CD4-positive, alpha-beta T cell (primary cell): Measurements from ENCODE around the gene HCAR2. TPM values are rescaled to one million over a fixed set of nuclear protein-coding genes. Genes with fewer than 3 reads are reported as not detected.
"Not testable (repeated sequence)": the region's sequence is repeated elsewhere in the genome, so short reads cannot be mapped to it uniquely, and the experiment has no call there.

Experiments
- ATAC-seq: fragments of 200-7000 bp; cut with Tn5 transposase; one replicate; pipeline ENCODE4 v1.10.0; 2022; ENCODE audit warnings: mild to moderate bottlenecking; ENCODE audit not compliant: poor library complexity
- CTCF ChIA-PET: fragments of 350-600 bp; sonication (Branson Sonifier 250); formaldehyde crosslinking; loops from one replicate; lab custom pipeline; 2021; ENCODE audit warnings: antibody characterized with exemption, inconsistent platforms; lab: Charles Lee
- POLR2A ChIA-PET: fragments of 350-600 bp; sonication (Branson Sonifier 250); formaldehyde crosslinking; loops from one replicate; lab custom pipeline; 2021; ENCODE audit warnings: antibody characterized with exemption, inconsistent platforms; lab: Charles Lee
- DNase-seq, 14 experiments: peaks; one replicate each; pipeline ENCODE4 v3.0.0-alpha.2; 2013 to 2020; ENCODE audit warnings: mixed read lengths in 2 of 14
- H3K27ac ChIP-seq, 2 donors: one replicate each; pipeline versions ENCODE4 v1.5.1 to v1.7.0; 2013; ENCODE audit warnings: low read length in 2 of 2, low read depth in 1 of 2, mild to moderate bottlenecking in 1 of 2
- H3K27me3 ChIP-seq, 2 experiments: 1 replicate in 1 of 2; 2 replicates in 1 of 2; pipeline versions ENCODE4 v1.6.1 to v1.7.0; 2013; ENCODE audit warnings: low read length in 2 of 2, control low read depth in 1 of 2, mild to moderate bottlenecking in 1 of 2, moderate library complexity in 1 of 2; ENCODE audit not compliant: insufficient read depth in 2 of 2, control insufficient read depth in 1 of 2
- H3K36me3 ChIP-seq: one replicate; pipeline ENCODE4 v1.6.1; 2013; ENCODE audit warnings: low read length, control low read depth; ENCODE audit not compliant: insufficient read depth
- H3K4me1 ChIP-seq: one replicate; pipeline ENCODE4 v1.6.1; 2013; ENCODE audit warnings: low read length, control low read depth; ENCODE audit not compliant: insufficient read depth
- H3K4me3 ChIP-seq: one replicate; pipeline ENCODE4 v1.5.1; 2013; ENCODE audit warnings: mild to moderate bottlenecking, low read length, moderate library complexity
- H3K9me3 ChIP-seq, 2 experiments: 1 replicate in 1 of 2; 2 replicates in 1 of 2; pipeline versions ENCODE4 v1.6.1 to v1.7.0; 2013; ENCODE audit warnings: low read length in 2 of 2, mild to moderate bottlenecking in 2 of 2, control low read depth in 1 of 2, moderate library complexity in 1 of 2; ENCODE audit not compliant: control insufficient read depth in 1 of 2, insufficient read depth in 1 of 2
- H3K27ac Mint-ChIP-seq: one replicate; pipeline ENCODE4 v1.8.0; 2020; ENCODE audit warnings: mixed read lengths
- H3K27me3 Mint-ChIP-seq: one replicate; pipeline ENCODE4 v1.8.0; 2021; ENCODE audit warnings: mixed read lengths
- H3K36me3 Mint-ChIP-seq: one replicate; pipeline ENCODE4 v1.8.0; 2021; ENCODE audit warnings: low read depth, mixed read lengths
- H3K4me1 Mint-ChIP-seq: one replicate; pipeline ENCODE4 v1.8.0; 2021; ENCODE audit warnings: low read depth, mixed read lengths
- H3K4me3 Mint-ChIP-seq: one replicate; pipeline ENCODE4 v1.8.0; 2020; ENCODE audit warnings: mild to moderate bottlenecking, mixed read lengths
- H3K9me3 Mint-ChIP-seq: one replicate; pipeline ENCODE4 v1.8.0; 2020; ENCODE audit warnings: mixed read lengths
- intact Hi-C, 2 experiments: fragments of 100-400 bp; cut with DNase I in 1 of 2; cut with micrococcal nuclease in 1 of 2; formaldehyde crosslinking; loops; one replicate each; pipeline versions ENCODE4 v1.15.1 to v1.9.0; 2023 to 2025; cut with DNase I, micrococcal nuclease
- total RNA-seq, 174 experiments: library from RNA in 2 of 174; stranded (reverse) in 2 of 174; gene quantifications; one replicate each; pipeline ENCODE4 v1.2.3 and lab custom pipeline; 2021 to 2026
- TF ChIP-seq, protein P1 (sequence below): fragments of 200-600 bp; IDR thresholded peaks from one replicate; pipeline ENCODE4 v1.8.0; 2022; ENCODE audit warnings: antibody characterized with exemption, mild to moderate bottlenecking

HCAR2 gene
- total RNA-seq, 2 experiments from 2014 or later, result 0.19 to 0.39 TPM

DNA sequence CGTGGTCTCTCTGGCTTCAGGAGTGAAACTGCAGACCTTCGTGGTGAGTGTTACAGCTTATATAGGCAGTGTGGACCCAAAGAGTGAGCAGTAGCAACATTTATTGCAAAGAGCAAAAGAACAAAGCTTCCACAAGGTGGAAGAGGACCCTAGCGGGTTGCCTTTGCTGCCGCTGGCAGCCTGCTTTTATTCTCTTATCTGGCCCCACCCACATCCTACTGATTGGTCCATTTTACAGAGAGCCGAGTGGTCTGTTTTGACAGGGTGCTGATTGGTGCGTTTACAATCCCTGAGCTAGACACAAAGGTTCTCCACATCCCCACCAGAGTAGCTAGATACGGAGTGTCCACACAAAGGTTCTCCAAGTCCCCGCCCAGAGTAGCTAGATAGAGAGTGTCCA is 27.1 kb downstream of the HCAR2 start:
- H3K27me3 ChIP-seq, H3K4me3 ChIP-seq, H3K27ac ChIP-seq, H3K4me1 ChIP-seq, H3K4me3 Mint-ChIP-seq, H3K9me3 ChIP-seq, CTCF ChIA-PET, DNase-seq, intact Hi-C loops, H3K4me1 Mint-ChIP-seq, H3K9me3 Mint-ChIP-seq, H3K27me3 Mint-ChIP-seq, H3K36me3 Mint-ChIP-seq, H3K27ac Mint-ChIP-seq, POLR2A ChIA-PET, H3K36me3 ChIP-seq, ATAC-seq: not testable (repeated sequence)

DNA sequence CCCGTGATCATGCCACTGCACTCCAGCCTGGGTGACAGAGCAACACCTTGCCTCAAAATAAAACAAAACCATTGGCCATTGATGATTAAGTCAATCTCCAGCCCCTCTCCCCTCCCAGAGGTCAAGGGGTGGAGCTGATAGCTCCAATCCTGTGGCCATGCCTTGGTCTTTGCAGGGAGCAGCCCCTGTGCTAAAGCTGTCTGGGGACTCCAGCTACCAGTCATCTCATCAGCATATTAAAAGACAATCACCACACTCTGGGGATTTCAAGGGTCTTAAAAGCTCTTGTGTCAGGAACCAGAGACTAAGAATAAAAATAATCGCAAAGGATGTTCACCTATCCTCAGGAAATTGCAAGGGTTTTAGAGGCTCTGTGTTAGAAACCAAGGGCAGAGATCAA is 30.6 kb downstream of the HCAR2 start:
- intact Hi-C loops, result no loop called here
- Histone ChIP-seq H3K36me3 (no peaks in the 10 kb centered on the region), H3K4me1 (no peaks in the 10 kb centered on the region), H3K9me3 (no peaks in the 10 kb centered on the region), H3K4me3 (no peak overlapping the region), H3K27ac (no peak overlapping the region), H3K27me3 (no peaks in the 10 kb centered on the region)
- no peak for ATAC-seq
- Mint-ChIP-seq H3K4me1 (no peaks in the 10 kb centered on the region), H3K27me3 (no peaks in the 10 kb centered on the region), H3K27ac (no peak overlapping the region), H3K9me3 (no peaks in the 10 kb centered on the region), H3K4me3 (no peak overlapping the region), H3K36me3 (no peaks in the 10 kb centered on the region)
- DNase-seq, result no peak
- ChIA-PET POLR2A (no interaction called here), CTCF (no interaction called here)
- TF ChIP-seq, protein P1, sequence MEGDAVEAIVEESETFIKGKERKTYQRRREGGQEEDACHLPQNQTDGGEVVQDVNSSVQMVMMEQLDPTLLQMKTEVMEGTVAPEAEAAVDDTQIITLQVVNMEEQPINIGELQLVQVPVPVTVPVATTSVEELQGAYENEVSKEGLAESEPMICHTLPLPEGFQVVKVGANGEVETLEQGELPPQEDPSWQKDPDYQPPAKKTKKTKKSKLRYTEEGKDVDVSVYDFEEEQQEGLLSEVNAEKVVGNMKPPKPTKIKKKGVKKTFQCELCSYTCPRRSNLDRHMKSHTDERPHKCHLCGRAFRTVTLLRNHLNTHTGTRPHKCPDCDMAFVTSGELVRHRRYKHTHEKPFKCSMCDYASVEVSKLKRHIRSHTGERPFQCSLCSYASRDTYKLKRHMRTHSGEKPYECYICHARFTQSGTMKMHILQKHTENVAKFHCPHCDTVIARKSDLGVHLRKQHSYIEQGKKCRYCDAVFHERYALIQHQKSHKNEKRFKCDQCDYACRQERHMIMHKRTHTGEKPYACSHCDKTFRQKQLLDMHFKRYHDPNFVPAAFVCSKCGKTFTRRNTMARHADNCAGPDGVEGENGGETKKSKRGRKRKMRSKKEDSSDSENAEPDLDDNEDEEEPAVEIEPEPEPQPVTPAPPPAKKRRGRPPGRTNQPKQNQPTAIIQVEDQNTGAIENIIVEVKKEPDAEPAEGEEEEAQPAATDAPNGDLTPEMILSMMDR, result no peak

DNA sequence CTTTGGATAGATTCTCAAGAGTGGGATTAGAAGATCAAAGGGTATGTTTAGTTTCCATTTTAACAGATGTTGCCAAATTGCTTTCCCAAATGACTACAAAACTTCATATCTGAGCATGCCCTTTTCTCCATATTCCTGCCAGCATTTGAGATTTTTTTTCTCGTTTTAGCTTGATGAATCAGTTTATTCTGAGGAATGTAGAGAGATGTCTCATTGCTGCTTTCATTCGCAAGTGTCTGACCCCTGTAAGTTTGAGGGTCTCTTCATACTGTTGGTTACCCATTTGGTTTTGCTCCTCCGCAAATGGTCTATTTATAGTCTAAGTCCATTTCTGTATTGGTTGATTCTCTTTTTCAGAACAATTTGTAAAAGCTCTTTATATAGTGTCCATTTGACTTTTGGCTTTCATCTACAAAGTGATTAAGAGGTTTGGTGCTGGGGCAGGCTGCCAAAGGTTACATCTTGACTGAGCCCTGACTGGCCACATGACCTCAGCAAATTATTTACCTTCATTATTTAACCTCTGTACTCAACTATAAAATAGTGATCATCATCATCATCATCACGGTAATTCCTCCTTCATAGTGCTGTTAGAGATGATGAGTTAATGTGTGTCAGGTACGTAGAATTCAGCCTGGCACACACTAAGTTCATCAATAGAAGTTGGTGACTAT is 33.6 kb downstream of the HCAR2 start:
- POLR2A ChIA-PET, result no interaction called here
- no peak overlapping the region for H3K4me3 Mint-ChIP-seq
- TF ChIP-seq, protein P1, result no peak
- H3K4me3 ChIP-seq, result no peak overlapping the region
- H3K4me1 ChIP-seq, result no peaks in the 10 kb centered on the region
- no peak overlapping the region for H3K27ac Mint-ChIP-seq
- intact Hi-C loops, result no loop called here
- no peaks in the 10 kb centered on the region for H3K27me3 Mint-ChIP-seq
- no peaks in the 10 kb centered on the region for H3K9me3 Mint-ChIP-seq
- CTCF ChIA-PET, result no interaction called here
- no peaks in the 10 kb centered on the region for H3K9me3 ChIP-seq
- no peaks in the 10 kb centered on the region for H3K4me1 Mint-ChIP-seq
- H3K27ac ChIP-seq, result no peak overlapping the region
- no peaks in the 10 kb centered on the region for H3K36me3 Mint-ChIP-seq
- no peaks in the 10 kb centered on the region for H3K36me3 ChIP-seq
- DNase-seq (no peak), ATAC-seq (no peak)
- no peaks in the 10 kb centered on the region for H3K27me3 ChIP-seq

DNA sequence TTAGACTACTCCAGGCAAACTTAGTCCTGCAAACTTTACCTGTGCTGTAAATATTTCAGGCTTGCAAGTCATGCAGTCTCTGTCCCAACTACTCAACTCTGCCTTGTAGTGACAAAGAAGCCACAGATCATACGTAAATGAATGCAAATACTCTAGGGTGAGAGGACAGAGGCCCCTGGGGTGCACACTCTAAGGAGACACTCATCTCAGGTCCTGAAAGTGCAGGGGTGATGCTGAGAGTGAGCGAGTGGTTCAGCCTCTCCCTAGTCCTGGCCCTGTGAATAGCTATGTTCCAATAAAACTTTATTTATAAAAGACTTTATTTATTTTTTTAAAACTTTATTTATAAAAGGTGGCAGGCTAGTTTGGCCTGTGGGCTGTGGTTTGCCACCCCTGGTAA is 34.9 kb downstream of the HCAR2 start:
- intact Hi-C loops, result no loop called here
- TF ChIP-seq, protein P1, result no peak
- no peak for ATAC-seq
- Histone ChIP-seq H3K27ac (no peak overlapping the region), H3K9me3 (no peaks in the 10 kb centered on the region), H3K4me1 (no peaks in the 10 kb centered on the region), H3K36me3 (no peaks in the 10 kb centered on the region), H3K27me3 (no peaks in the 10 kb centered on the region), H3K4me3 (no peak overlapping the region)
- Mint-ChIP-seq H3K9me3 (no peaks in the 10 kb centered on the region), H3K27me3 (no peaks in the 10 kb centered on the region), H3K36me3 (no peaks in the 10 kb centered on the region), H3K4me1 (no peaks in the 10 kb centered on the region), H3K4me3 (no peak overlapping the region), H3K27ac (no peak overlapping the region)
- DNase-seq, result no peak
- ChIA-PET CTCF (interaction anchor here (0.6 to 0.8 kb wide), 2 partner anchors 126 to 933 kb away, joined by 3 to 6 read pairs; no protein-coding TSS in a partner anchor), POLR2A (no interaction called here)
